Measurements from ENCODE around the gene CENPM. TPM values are rescaled to one million over a fixed set of nuclear protein-coding genes. Genes with fewer than 3 reads are reported as not detected.

CENPM gene
- total RNA-seq, 1 experiment from 2014 or later: 39.8 TPM

DNA sequence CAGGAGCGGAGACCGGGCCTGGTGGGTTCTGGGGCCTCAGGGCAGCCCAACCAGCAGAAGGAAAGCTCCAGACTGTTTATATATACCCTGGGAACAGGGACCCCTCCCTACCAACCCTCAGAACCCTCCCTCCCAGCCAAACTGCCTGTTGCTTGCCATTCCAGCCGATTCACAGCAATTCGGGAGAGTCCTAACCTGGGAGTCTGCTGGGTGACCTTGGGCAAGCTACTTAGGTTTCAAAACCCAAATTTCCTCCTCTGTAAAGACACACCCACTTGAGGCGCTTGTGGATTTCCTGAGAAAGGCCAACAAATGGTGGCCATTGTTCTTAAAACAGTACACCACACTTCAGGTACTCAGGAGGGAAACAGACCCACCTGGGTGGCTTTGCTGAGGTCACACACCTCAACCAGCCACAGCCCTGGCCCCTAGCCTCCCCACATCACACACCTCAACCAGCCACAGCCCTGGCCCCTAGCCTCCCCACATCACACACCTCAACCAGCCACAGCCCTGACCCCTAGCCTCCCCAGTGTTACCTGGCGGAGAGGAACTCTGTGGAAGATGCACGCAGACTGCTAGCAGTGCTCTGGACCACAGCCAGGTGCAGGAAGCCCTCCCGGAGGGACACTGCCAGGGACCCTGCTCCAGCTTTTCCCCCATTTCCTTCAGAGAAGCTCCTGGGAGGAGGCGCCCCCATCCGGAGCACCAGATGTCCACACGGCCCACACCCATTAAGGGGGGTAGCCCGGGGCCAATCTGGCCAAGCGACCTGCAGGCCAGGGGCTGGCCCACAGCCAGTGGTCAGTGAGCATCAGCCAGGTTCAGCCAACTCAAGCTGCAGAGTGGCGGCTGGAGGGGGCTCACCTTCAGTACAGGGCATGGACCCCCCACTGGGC lies 38.3 kb downstream of the CENPM start:
- ATAC-seq: no peak
- BruUV-seq (replicated peaks): no TSS peak
- Histone ChIP-seq H3K27me3 (ENCODE audit: control insufficient read depth, insufficient read depth, low read length) (no peaks in the 10 kb centered on the region), H3K4me3 (ENCODE audit: low read depth in 2 of 2, low read length in 2 of 2) (no peak overlapping the region), H3K4me1 (ENCODE audit: control insufficient read depth, insufficient read depth, low read length) (no peaks in the 10 kb centered on the region; the same call in 1 of the 2 replicates), H3K9me3 (ENCODE audit: control insufficient read depth, insufficient read depth, low read depth, low read length) (no peaks in the 10 kb centered on the region), H3K36me3 (ENCODE audit: control insufficient read depth, insufficient read depth, low read length) (no peaks in the 10 kb centered on the region), H3K27ac (ENCODE audit: low read length) (no peak overlapping the region)
- intact Hi-C loops (cut with micrococcal nuclease; ENCODE audit: unreplicated experiment): no loop called here
- ChIA-PET CTCF (interaction anchor here (0.7 to 1.6 kb wide), 2 partner anchors 17 to 71 kb away, joined by 3 read pairs; no protein-coding TSS in a partner anchor), POLR2A (interaction anchor here (0.6 kb wide), 1 partner anchor 27 kb away, joined by 7 read pairs; no protein-coding TSS in a partner anchor)
- in situ Hi-C loops (cut with HindIII; ENCODE audit: low pct_unique_long_range_greater_than_20kb, low sequenced_read_pairs): no loop called here
- no peak for DNase-seq (ENCODE audit: low read depth, low spot score)
- TF ChIP-seq, protein P1, sequence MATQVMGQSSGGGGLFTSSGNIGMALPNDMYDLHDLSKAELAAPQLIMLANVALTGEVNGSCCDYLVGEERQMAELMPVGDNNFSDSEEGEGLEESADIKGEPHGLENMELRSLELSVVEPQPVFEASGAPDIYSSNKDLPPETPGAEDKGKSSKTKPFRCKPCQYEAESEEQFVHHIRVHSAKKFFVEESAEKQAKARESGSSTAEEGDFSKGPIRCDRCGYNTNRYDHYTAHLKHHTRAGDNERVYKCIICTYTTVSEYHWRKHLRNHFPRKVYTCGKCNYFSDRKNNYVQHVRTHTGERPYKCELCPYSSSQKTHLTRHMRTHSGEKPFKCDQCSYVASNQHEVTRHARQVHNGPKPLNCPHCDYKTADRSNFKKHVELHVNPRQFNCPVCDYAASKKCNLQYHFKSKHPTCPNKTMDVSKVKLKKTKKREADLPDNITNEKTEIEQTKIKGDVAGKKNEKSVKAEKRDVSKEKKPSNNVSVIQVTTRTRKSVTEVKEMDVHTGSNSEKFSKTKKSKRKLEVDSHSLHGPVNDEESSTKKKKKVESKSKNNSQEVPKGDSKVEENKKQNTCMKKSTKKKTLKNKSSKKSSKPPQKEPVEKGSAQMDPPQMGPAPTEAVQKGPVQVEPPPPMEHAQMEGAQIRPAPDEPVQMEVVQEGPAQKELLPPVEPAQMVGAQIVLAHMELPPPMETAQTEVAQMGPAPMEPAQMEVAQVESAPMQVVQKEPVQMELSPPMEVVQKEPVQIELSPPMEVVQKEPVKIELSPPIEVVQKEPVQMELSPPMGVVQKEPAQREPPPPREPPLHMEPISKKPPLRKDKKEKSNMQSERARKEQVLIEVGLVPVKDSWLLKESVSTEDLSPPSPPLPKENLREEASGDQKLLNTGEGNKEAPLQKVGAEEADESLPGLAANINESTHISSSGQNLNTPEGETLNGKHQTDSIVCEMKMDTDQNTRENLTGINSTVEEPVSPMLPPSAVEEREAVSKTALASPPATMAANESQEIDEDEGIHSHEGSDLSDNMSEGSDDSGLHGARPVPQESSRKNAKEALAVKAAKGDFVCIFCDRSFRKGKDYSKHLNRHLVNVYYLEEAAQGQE (IDR thresholded peaks at IDR 0.05; ENCODE audit: insufficient read depth in 1 of 2, low read depth in 2 of 2, low read length in 1 of 2): no peak
- TF ChIP-seq POLR2AphosphoS5 (IDR thresholded peaks at IDR 0.05; ENCODE audit: low read depth, low read length): no peak
- TF ChIP-seq SIN3A (IDR thresholded peaks at IDR 0.05; ENCODE audit: borderline replicate concordance, insufficient read depth, low read depth, low read length): no peak
- no peak for TF ChIP-seq TCF7L2 (IDR thresholded peaks at IDR 0.05; ENCODE audit: low read depth, low read length)
- TF ChIP-seq, protein P2, sequence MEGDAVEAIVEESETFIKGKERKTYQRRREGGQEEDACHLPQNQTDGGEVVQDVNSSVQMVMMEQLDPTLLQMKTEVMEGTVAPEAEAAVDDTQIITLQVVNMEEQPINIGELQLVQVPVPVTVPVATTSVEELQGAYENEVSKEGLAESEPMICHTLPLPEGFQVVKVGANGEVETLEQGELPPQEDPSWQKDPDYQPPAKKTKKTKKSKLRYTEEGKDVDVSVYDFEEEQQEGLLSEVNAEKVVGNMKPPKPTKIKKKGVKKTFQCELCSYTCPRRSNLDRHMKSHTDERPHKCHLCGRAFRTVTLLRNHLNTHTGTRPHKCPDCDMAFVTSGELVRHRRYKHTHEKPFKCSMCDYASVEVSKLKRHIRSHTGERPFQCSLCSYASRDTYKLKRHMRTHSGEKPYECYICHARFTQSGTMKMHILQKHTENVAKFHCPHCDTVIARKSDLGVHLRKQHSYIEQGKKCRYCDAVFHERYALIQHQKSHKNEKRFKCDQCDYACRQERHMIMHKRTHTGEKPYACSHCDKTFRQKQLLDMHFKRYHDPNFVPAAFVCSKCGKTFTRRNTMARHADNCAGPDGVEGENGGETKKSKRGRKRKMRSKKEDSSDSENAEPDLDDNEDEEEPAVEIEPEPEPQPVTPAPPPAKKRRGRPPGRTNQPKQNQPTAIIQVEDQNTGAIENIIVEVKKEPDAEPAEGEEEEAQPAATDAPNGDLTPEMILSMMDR (IDR thresholded peaks at IDR 0.05): no peak

DNA sequence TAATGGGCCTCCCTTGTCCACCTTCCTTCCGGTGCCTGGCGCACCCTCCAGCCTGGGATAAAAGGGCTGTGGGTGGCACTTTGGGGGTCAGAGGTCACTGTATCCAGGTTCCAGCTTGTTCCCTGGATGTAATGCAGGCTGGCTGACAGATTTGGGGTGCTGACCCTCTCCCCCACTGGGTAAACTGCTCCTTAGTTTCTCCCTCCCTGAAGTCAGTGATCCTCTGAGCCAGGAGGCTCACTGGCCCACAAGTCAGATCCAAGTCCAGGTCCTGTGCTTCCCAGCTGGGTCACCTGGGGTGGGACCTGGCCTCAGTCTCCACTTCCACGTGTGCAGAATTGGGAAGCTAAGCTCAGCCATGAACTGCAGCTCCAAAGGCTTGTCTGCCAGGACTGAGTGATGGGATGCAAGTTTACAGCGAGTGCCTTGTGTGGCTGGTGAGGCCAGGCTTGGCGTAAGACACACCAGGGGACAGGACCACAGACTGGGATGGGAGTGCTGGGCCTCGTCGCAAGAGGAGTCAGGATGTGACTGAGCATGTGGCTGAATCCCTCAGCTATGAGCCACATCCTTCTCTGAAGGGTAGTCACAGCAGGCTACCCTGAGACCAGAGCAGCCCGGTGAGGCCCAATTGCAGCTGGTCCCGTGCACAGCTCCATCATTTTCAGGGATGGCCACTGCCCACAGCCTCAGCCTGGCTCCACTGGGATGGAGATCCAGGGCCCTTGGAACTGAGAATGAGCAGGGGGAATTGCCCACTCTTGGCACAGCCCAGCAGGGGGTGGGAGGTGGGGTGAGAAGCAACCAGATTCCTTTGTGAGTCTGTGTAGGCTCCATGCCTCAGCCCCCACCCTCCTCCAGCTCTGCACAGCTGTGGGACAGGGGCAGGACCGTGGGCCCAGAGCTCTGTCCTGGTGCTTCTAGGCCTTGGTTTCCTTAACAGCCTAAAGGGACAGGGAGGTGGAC lies 39.2 kb downstream of the CENPM start:
- CTCF ChIA-PET: interaction anchor here (1.6 kb wide), 1 partner anchor 18 kb away, joined by 3 read pairs; no protein-coding TSS in a partner anchor
- Histone ChIP-seq H3K27ac (ENCODE audit: low read length) (no peak overlapping the region), H3K36me3 (ENCODE audit: control insufficient read depth, insufficient read depth, low read length) (no peaks in the 10 kb centered on the region), H3K27me3 (ENCODE audit: control insufficient read depth, insufficient read depth, low read length) (no peaks in the 10 kb centered on the region), H3K4me3 (ENCODE audit: low read depth in 2 of 2, low read length in 2 of 2) (no peak overlapping the region), H3K4me1 (ENCODE audit: control insufficient read depth, insufficient read depth, low read length) (no peaks in the 10 kb centered on the region; the same call in 1 of the 2 replicates), H3K9me3 (ENCODE audit: control insufficient read depth, insufficient read depth, low read depth, low read length) (no peaks in the 10 kb centered on the region)
- DNase-seq (ENCODE audit: low read depth, low spot score) (no peak), ATAC-seq (peak; percentile 10; the same call in 1 of the 2 replicates)
- POLR2A ChIA-PET: interaction anchor here (0.6 kb wide), 1 partner anchor 28 kb away, joined by 7 read pairs; no protein-coding TSS in a partner anchor
- BruUV-seq (replicated peaks): no TSS peak
- TF ChIP-seq, protein P1 (IDR thresholded peaks at IDR 0.05; ENCODE audit: insufficient read depth in 1 of 2, low read depth in 2 of 2, low read length in 1 of 2): no peak
- TF ChIP-seq SIN3A (IDR thresholded peaks at IDR 0.05; ENCODE audit: borderline replicate concordance, insufficient read depth, low read depth, low read length) (no peak), POLR2AphosphoS5 (IDR thresholded peaks at IDR 0.05; ENCODE audit: low read depth, low read length) (no peak), TCF7L2 (IDR thresholded peaks at IDR 0.05; ENCODE audit: low read depth, low read length) (no peak)
- TF ChIP-seq, protein P2 (IDR thresholded peaks at IDR 0.05): no peak
- intact Hi-C loops (cut with micrococcal nuclease; ENCODE audit: unreplicated experiment) (no loop called here), in situ Hi-C loops (cut with HindIII; ENCODE audit: low pct_unique_long_range_greater_than_20kb, low sequenced_read_pairs) (no loop called here)

Data from Panc1 (cell line).